Tibial artery (tissue), 4 donors: ENCODE data around the gene PRSS37.

Source experiments
- DNase-seq, 2 donors: peaks; one replicate each; pipeline ENCODE4 v3.0.0-alpha.2; 2019
- H3K27ac ChIP-seq, 2 donors: fragments of 200-600 bp; sonication (generic) in 1 of 2; 1 replicate in 1 of 2; 2 replicates in 1 of 2; pipeline ENCODE4 v1.5.1; 2018 to 2019; ENCODE audit warnings: mild to moderate bottlenecking in 1 of 2
- H3K27me3 ChIP-seq, 2 donors: fragments of 200-600 bp; sonication (generic) in 1 of 2; one replicate each; pipeline versions ENCODE4 v1.5.1 to v1.6.0; 2016 to 2019
- H3K36me3 ChIP-seq, 3 donors: fragments of 200-600 bp; sonication (generic) in 2 of 3; one replicate each; pipeline ENCODE4 v1.5.1; 2016 to 2019; ENCODE audit warnings: mild to moderate bottlenecking in 2 of 3
- H3K4me1 ChIP-seq, 4 donors: fragments of 200-600 bp; sonication (generic) in 2 of 4; 1 replicate in 3 of 4; 2 replicates in 1 of 4; pipeline ENCODE4 v1.5.1; 2016 to 2019
- H3K4me3 ChIP-seq, 2 donors: fragments of 200-600 bp; sonication (generic) in 1 of 2; 1 replicate in 1 of 2; 2 replicates in 1 of 2; pipeline ENCODE4 v1.5.1; 2018 to 2019; ENCODE audit warnings: mild to moderate bottlenecking in 2 of 2
- H3K9me3 ChIP-seq, 3 donors: fragments of 200-600 bp; sonication (generic) in 1 of 3; one replicate each; pipeline ENCODE4 v1.5.1; 2016 to 2019
- CTCF ChIP-seq, 2 experiments: fragments of 200-600 bp in 1 of 2; fragments of 450-650 bp in 1 of 2; IDR thresholded peaks; one replicate each; pipeline ENCODE4 v1.5.1; 2017 to 2019; ENCODE audit warnings: antibody characterized with exemption in 2 of 2, mild to moderate bottlenecking in 1 of 2, moderate library complexity in 1 of 2
- intact Hi-C: fragments of 100-400 bp; cut with DNase I; formaldehyde crosslinking; loops from one replicate; pipeline ENCODE4 v1.15.0; 2023; ENCODE audit warnings: low total_unique reads

PRSS37 gene

DNA sequence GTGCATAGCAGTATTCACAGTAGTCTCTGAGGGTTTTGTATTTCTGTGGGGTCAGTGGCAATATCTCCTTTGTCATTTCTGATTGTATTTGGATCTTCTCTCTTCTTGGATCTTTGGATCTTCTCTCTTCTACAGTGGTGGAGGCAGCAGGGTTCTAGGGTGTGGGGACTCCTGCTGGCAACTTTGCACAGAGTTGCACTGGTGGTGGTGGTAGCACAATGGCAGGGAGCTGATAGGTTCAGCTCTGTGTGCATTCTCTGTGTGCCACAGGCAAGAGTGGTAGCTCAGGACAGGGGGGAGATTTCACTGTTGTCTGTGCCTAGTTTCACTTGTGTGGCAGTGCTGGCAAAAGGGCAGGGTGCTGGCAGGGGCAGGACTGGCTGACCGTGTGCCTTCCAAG, 35.1 kb upstream of the PRSS37 start:
- Histone ChIP-seq H3K4me3 (no peak overlapping the region), H3K4me1 (no peaks in the 10 kb centered on the region), H3K36me3 (no peaks in the 10 kb centered on the region), H3K27me3 (no peaks in the 10 kb centered on the region), H3K27ac (no peak overlapping the region), H3K9me3 (peaks cover 3 to 6% (median 5%) of the 10 kb centered on the region in 3 donors)
- DNase-seq = no peak
- intact Hi-C loops = no loop called here
- TF ChIP-seq CTCF (IDR thresholded peaks at IDR 0.05) = no peak

- Histone ChIP-seq H3K4me1 (no peaks in the 10 kb centered on the region), H3K4me3 (no peak overlapping the region), H3K27me3 (no peaks in the 10 kb centered on the region), H3K27ac (no peak overlapping the region), H3K9me3 (peaks cover 0 to 5% (median 3%) of the 10 kb centered on the region in 3 donors), H3K36me3 (no peaks in the 10 kb centered on the region)
- no peak for TF ChIP-seq CTCF (IDR thresholded peaks at IDR 0.05)
- no peak for DNase-seq
- intact Hi-C loops = no loop called here
Measured at GRCh38 chr7:141875453-141875852, 34.2 kb upstream of the PRSS37 start.

- H3K9me3 ChIP-seq = peaks cover 0 to 5% (median 3%) of the 10 kb centered on the region in 3 donors
- H3K27me3 ChIP-seq = no peaks in the 10 kb centered on the region
- no peak for DNase-seq
- no peak for TF ChIP-seq CTCF (IDR thresholded peaks at IDR 0.05)
- H3K4me3 ChIP-seq = no peak overlapping the region
- intact Hi-C loops = no loop called here
- H3K36me3 ChIP-seq = no peaks in the 10 kb centered on the region
- H3K27ac ChIP-seq = no peak overlapping the region
- no peaks in the 10 kb centered on the region for H3K4me1 ChIP-seq
Measured at GRCh38 chr7:141874787-141875186, 33.5 kb upstream of the PRSS37 start.

DNA sequence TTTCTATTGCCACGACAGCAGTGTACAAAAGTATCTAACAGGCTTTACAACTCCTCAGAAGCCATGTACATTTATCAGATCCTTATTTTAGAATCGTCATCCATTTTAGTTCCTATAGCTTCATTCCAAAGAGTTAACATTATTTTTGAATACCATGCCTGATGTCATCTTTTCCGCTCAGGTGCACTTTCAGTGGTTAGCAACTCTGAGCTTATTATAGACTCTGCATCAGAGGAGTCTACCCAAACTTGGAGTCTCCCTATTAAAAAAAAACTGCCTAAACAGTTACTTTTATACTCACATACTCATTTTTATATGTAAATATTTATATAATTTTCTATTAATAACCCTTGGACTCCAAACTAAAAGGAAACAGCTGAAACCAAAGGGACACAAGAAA, 31.6 kb upstream of the PRSS37 start:
- intact Hi-C loops = no loop called here

GRCh38 chr7:141866974-141867373, 25.7 kb upstream of the PRSS37 start:
- intact Hi-C loops = no loop called here
- Histone ChIP-seq H3K4me3 (no peak overlapping the region), H3K27me3 (no peaks in the 10 kb centered on the region), H3K4me1 (no peaks in the 10 kb centered on the region), H3K9me3 (peaks cover 0 to 13% (median 3%) of the 10 kb centered on the region in 3 donors), H3K36me3 (no peaks in the 10 kb centered on the region), H3K27ac (no peak overlapping the region)
- TF ChIP-seq CTCF (IDR thresholded peaks at IDR 0.05) = no peak
- no peak for DNase-seq

More for the DNA sequence above, 31.6 kb upstream of the PRSS37 start:
- no peaks in the 10 kb centered on the region for H3K36me3 ChIP-seq
- H3K4me3 ChIP-seq = no peak overlapping the region
- H3K4me1 ChIP-seq = no peaks in the 10 kb centered on the region
- TF ChIP-seq CTCF (IDR thresholded peaks at IDR 0.05) = no peak
- no peaks in the 10 kb centered on the region for H3K27me3 ChIP-seq
- H3K9me3 ChIP-seq = peaks cover 0 to 4% (median 3%) of the 10 kb centered on the region in 3 donors
- no peak for DNase-seq
- H3K27ac ChIP-seq = no peak overlapping the region
